GM18517 (cell line): Measurements from ENCODE around the gene CYP19A1.
"Not testable (repeated sequence)": the region's sequence is repeated elsewhere in the genome, so short reads cannot be mapped to it uniquely, and the experiment has no call there.

Experiments
- ATAC-seq: cut with Tn5 transposase; IDR thresholded peaks from one replicate; pipeline ENCODE4 v1.9.1; 2021; ENCODE audit warnings: mild to moderate bottlenecking, moderate library complexity; ENCODE audit not compliant: unreplicated experiment

The CYP19A1 gene

GRCh38 chr15:51302480-51302879 lies 35.9 kb downstream of the CYP19A1 start:
- no peak for ATAC-seq

GRCh38 chr15:51299187-51300015 lies 39.0 kb downstream of the CYP19A1 start:
- no peak for ATAC-seq

GRCh38 chr15:51298620-51299019 lies 39.8 kb downstream of the CYP19A1 start:
- no peak for ATAC-seq

GRCh38 chr15:51290720-51291119 lies 47.7 kb downstream of the CYP19A1 start:
- no peak for ATAC-seq

- ATAC-seq = no peak
Measured at GRCh38 chr15:51289290-51289689, 49.1 kb downstream of the CYP19A1 start.

GRCh38 chr15:51288143-51289065 lies 50.0 kb downstream of the CYP19A1 start:
- ATAC-seq = no peak

GRCh38 chr15:51286816-51287215 lies 51.6 kb downstream of the CYP19A1 start:
- no peak for ATAC-seq

- no peak for ATAC-seq
Measured at GRCh38 chr15:51285399-51285798, 53.0 kb downstream of the CYP19A1 start.

- no peak for ATAC-seq
Measured at GRCh38 chr15:51284871-51285270, 53.5 kb downstream of the CYP19A1 start.

GRCh38 chr15:51283026-51283425 lies 55.4 kb downstream of the CYP19A1 start:
- ATAC-seq = no peak

GRCh38 chr15:51282241-51282640 lies 56.2 kb downstream of the CYP19A1 start:
- ATAC-seq = not testable (repeated sequence)

- ATAC-seq = no peak
Measured at GRCh38 chr15:51281368-51281967, 56.9 kb downstream of the CYP19A1 start.

GRCh38 chr15:51280838-51281237 lies 57.6 kb downstream of the CYP19A1 start:
- no peak for ATAC-seq

GRCh38 chr15:51279391-51279790 lies 59.0 kb downstream of the CYP19A1 start:
- ATAC-seq = no peak

- no peak for ATAC-seq
Measured at GRCh38 chr15:51277101-51277500, 61.3 kb downstream of the CYP19A1 start.

GRCh38 chr15:51274956-51275355 lies 63.4 kb downstream of the CYP19A1 start:
- no peak for ATAC-seq

GRCh38 chr15:51270706-51271105 lies 67.7 kb downstream of the CYP19A1 start:
- no peak for ATAC-seq

- no peak for ATAC-seq
Measured at GRCh38 chr15:51269496-51269895, 68.9 kb downstream of the CYP19A1 start.

GRCh38 chr15:51267703-51268083 lies 70.7 kb downstream of the CYP19A1 start:
- no peak for ATAC-seq

- ATAC-seq = no peak
Measured at GRCh38 chr15:51267051-51267702, 71.2 kb downstream of the CYP19A1 start.

- no peak for ATAC-seq
Measured at GRCh38 chr15:51266656-51267050, 71.7 kb downstream of the CYP19A1 start.
